Activated CD8-positive, alpha-beta memory T cell treated with anti-CD3 and anti-CD28 coated beads, Interleukin-2, amount 50 U/mL, for 1 hour (primary cell): ENCODE results near the gene OLFM2.
A peak's percentile ranks its signal among the peaks of the same experiment; 100 is the strongest.
"Not testable (repeated sequence)": the region's sequence is repeated elsewhere in the genome, so short reads cannot be mapped to it uniquely, and the experiment has no call there.

Source experiments
- DNase-seq: peaks from one replicate; pipeline ENCODE4 v3.0.0-alpha.2; 2020; ENCODE audit errors: extremely low read depth

OLFM2 gene

GRCh38 chr19:9941671-9942070, 5.4 kb upstream of the OLFM2 start:
- DNase-seq: no peak

- DNase-seq: no peak
These were observed 4.9 kb upstream of the OLFM2 start for GRCh38 chr19:9941231-9941630.

GRCh38 chr19:9940778-9941177, 4.5 kb upstream of the OLFM2 start:
- DNase-seq: no peak

- no peak for DNase-seq
These were observed 3.1 kb upstream of the OLFM2 start for GRCh38 chr19:9939301-9939913.

- no peak for DNase-seq
These were observed 691 bp upstream of the OLFM2 start for GRCh38 chr19:9937001-9937411.

GRCh38 chr19:9935506-9936325, 599 bp downstream of the OLFM2 start:
- DNase-seq: no peak

GRCh38 chr19:9934132-9934950, 2.0 kb downstream of the OLFM2 start:
- DNase-seq: peak; percentile 40

- DNase-seq: no peak
These were observed 3.5 kb downstream of the OLFM2 start for GRCh38 chr19:9932835-9933234.

- DNase-seq: no peak
These were observed 4.7 kb downstream of the OLFM2 start for GRCh38 chr19:9931629-9932028.

- no peak for DNase-seq
These were observed 12.9 kb downstream of the OLFM2 start for GRCh38 chr19:9923440-9923839.

- DNase-seq: not testable (repeated sequence)
These were observed 13.4 kb downstream of the OLFM2 start for GRCh38 chr19:9922782-9923379.

- DNase-seq: no peak
These were observed 19.0 kb downstream of the OLFM2 start for GRCh38 chr19:9917321-9917720.

GRCh38 chr19:9916719-9917118, 19.6 kb downstream of the OLFM2 start:
- DNase-seq: no peak

GRCh38 chr19:9914315-9915207, 21.8 kb downstream of the OLFM2 start:
- peak; percentile 52 for DNase-seq

- DNase-seq: no peak
These were observed 22.4 kb downstream of the OLFM2 start for GRCh38 chr19:9914001-9914314.

GRCh38 chr19:9913237-9914000, 22.9 kb downstream of the OLFM2 start:
- DNase-seq: no peak

- no peak for DNase-seq
These were observed 23.6 kb downstream of the OLFM2 start for GRCh38 chr19:9912551-9913236.

GRCh38 chr19:9911524-9912185, 24.7 kb downstream of the OLFM2 start:
- no peak for DNase-seq

- DNase-seq: no peak
These were observed 25.7 kb downstream of the OLFM2 start for GRCh38 chr19:9910625-9911024.
